Ovary (tissue), 10 donors: Measurements from ENCODE around the gene KIF1C. TPM values are rescaled to one million over a fixed set of nuclear protein-coding genes. Genes with fewer than 3 reads are reported as not detected.

Experiments
- DNase-seq, 5 donors: peaks; one replicate each; pipeline ENCODE4 v3.0.0-alpha.2; 2019 to 2020
- H3K27ac ChIP-seq, 2 donors: fragments of 200-600 bp; one replicate each; pipeline versions ENCODE4 v1.5.1 to v1.8.0; 2019 to 2022
- H3K27me3 ChIP-seq: fragments of 200-600 bp; one replicate; pipeline ENCODE4 v1.8.0; 2022
- H3K36me3 ChIP-seq: fragments of 200-600 bp; sonication (generic); one replicate; pipeline ENCODE4 v1.5.1; 2019
- H3K4me1 ChIP-seq: one replicate; pipeline ENCODE4 v1.8.1; 2013; ENCODE audit warnings: mild to moderate bottlenecking, moderate library complexity; ENCODE audit not compliant: insufficient read depth
- H3K4me3 ChIP-seq: fragments of 200-600 bp; sonication (generic); one replicate; pipeline ENCODE4 v1.5.1; 2017
- H3K9me3 ChIP-seq, 2 donors: fragments of 200-600 bp in 1 of 2; sonication (generic) in 1 of 2; one replicate each; pipeline versions ENCODE4 v1.5.1 to v1.8.1; 2013 to 2019; ENCODE audit warnings: mild to moderate bottlenecking in 1 of 2, moderate library complexity in 1 of 2
- CTCF ChIP-seq, 3 donors: fragments of 450-650 bp in 2 of 3; fragments of 200-600 bp in 1 of 3; IDR thresholded peaks; one replicate each; pipeline versions ENCODE4 v1.5.1 to v1.8.0; 2016 to 2022; ENCODE audit warnings: antibody characterized with exemption in 3 of 3, mild to moderate bottlenecking in 1 of 3
- EP300 ChIP-seq: sonication (generic); formaldehyde crosslinking; IDR thresholded peaks from one replicate; pipeline ENCODE4 v1.6.1; 2017; ENCODE audit warnings: antibody characterized with exemption
- POLR2A ChIP-seq: fragments of 450-650 bp; IDR thresholded peaks from one replicate; pipeline ENCODE4 v1.6.1; 2017; ENCODE audit warnings: antibody characterized with exemption, mild to moderate bottlenecking, moderate library complexity
- WGBS, 3 donors: extraction: QIAGEN DNeasy Blood & Tissue Kit in 1 of 3; methylation state at CpG; one replicate each; pipeline versions ENCODE4 v1.1.5 to v1.1.7; 2013 to 2017; 5-methylcytosine and 5-hydroxymethylcytosine counted together
- intact Hi-C, 4 donors: fragments of 100-400 bp; cut with DNase I; formaldehyde crosslinking; loops; one replicate each; pipeline versions ENCODE4 v1.11.0 to v1.15.1; 2022 to 2023
- long read RNA-seq, 3 donors: library from polyadenylated mRNA in 2 of 3; unstranded in 2 of 3; transcript quantifications; one replicate each; pipeline ENCODE4 v2.0.0 and lab custom pipeline, GENCODE V29; 2021 to 2026
- polyA plus RNA-seq, 2 donors: library from polyadenylated mRNA; stranded (reverse); fragments of 200-250 nt in 1 of 2; fragments of 350-450 nt in 1 of 2; fragmentation: Illumina TruSeq in 1 of 2; extraction: RNeasy Lipid Tissue Mini Kit (QIAGEN cat#74804) in 1 of 2; gene quantifications; one replicate each; pipeline ENCODE4 v1.2.3, GENCODE V29; 2013 to 2014
- total RNA-seq, 7 donors: library from RNA; depleted of rRNA in 2 of 7; stranded (reverse); fragments of >200 nt in 2 of 7; fragmentation: NEBNext Ultra II Directional in 3 of 7; extraction: Animal tissue kit (Norgen Biotek cat#: 25700) in 3 of 7; gene quantifications; one replicate each; pipeline versions ENCODE4 v1.1.0 to v1.2.4, GENCODE V29; 2016 to 2023
- donor health status: DM: no; HTN: no; CAD: no; lungs with moderate emphysema.
- donor health status: DM: no; HTN: no; CAD: no.
- donor health status: Bipolar disorder and iron deficiency.
- donor health status: DM: yes; HTN: yes; CAD: no.
- donor health status: DM: no; HTN: no; CAD: no.
- donor health status: DM: yes; HTN: yes; CAD: no.

The KIF1C gene
- 100 to 1,000 TPM in 4 of 7 donors, 10 to 100 TPM in 3; 17.5 to 129 (median 105) TPM for total RNA-seq
- 10 to 100 TPM; 31.5 to 60.1 TPM for polyA plus RNA-seq
- long read RNA-seq, donor 1, full-length matches to known transcripts: 4 of 79 reads
- long read RNA-seq, donor 1, partial matches to known transcripts: 64 of 79 reads
- long read RNA-seq, donor 1, other reads (novel, unspliced or antisense): 11 of 79 reads
- long read RNA-seq, donor 2, full-length matches to known transcripts: 7 of 13 reads
- long read RNA-seq, donor 2, partial matches to known transcripts: 6 of 13 reads
- long read RNA-seq, donor 2, other reads (novel, unspliced or antisense): 0 of 13 reads
- long read RNA-seq, donor 3, full-length matches to known transcripts: 127 of 214 reads
- long read RNA-seq, donor 3, partial matches to known transcripts: 56 of 214 reads
- long read RNA-seq, donor 3, other reads (novel, unspliced or antisense): 31 of 214 reads

DNA sequence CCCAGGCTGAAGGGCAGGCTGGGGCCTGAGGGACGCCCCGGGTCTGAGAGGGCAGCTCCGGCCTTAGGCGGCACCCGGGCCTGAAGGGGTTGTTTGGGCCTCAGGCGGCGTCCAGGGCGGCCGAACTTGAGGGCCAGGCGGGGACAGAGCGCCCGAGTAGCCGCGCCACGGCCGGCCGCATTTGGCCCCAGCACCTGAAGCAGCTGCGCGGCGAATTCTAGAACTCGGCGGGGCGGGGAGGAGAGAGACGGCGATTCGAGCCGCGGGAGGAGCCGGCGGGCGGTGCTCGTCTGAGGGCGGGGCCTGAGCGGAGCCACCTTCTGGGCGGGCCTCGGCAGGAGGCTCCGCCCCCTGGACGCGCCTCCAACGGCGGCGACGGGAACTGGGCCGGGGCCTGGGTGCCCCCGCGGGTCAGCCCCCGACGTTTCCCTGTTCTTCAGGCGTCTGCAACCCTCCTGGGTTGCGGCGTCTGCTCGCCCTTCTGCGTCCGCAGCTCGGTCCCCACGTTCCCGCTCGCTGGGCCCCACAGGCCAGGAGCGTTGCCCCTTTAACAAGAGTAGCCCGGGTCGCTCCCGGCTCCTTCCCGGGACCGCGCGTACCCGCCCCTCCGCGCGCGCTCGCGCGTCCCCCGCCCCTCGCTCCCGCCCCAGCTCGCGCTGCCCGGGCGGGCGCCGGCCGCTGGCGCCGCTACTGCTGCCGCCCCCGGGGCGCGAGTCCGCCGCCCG, at the start of gene KIF1C, which contains the start of gene INCA1:
Gene KIF1C (plus strand): TSS at position 649 of the 725 bp plus-strand sequence. CDS start 2,297 bp downstream, outside the sequence.
Gene INCA1 (minus strand): TSS at position 221 of the 725 bp plus-strand sequence. CDS start 3,085 bp downstream, outside the sequence.
- DNase-seq: peak; percentile 94 to 96 (median 95)
- 0% methylated on average over 30 to 93 of the region's 93 CpGs for WGBS, 3 donors
- Histone ChIP-seq H3K4me3 (peak within 1 kb of the TSS; percentile 75), H3K4me1 (peaks cover 12% of the 10 kb centered on the region), H3K27me3 (no peaks in the 10 kb centered on the region), H3K9me3 (no peaks in the 10 kb centered on the region), H3K27ac (peak within 1 kb of the TSS; percentile 74 to 90), H3K36me3 (no peaks in the 10 kb centered on the region)
- intact Hi-C loops: no loop called here
- TF ChIP-seq EP300: no peak
- TF ChIP-seq CTCF (IDR thresholded peaks at IDR 0.05): peak in 2 of 3 donors; percentile 54 to 59
- TF ChIP-seq POLR2A: peak; percentile 74

DNA sequence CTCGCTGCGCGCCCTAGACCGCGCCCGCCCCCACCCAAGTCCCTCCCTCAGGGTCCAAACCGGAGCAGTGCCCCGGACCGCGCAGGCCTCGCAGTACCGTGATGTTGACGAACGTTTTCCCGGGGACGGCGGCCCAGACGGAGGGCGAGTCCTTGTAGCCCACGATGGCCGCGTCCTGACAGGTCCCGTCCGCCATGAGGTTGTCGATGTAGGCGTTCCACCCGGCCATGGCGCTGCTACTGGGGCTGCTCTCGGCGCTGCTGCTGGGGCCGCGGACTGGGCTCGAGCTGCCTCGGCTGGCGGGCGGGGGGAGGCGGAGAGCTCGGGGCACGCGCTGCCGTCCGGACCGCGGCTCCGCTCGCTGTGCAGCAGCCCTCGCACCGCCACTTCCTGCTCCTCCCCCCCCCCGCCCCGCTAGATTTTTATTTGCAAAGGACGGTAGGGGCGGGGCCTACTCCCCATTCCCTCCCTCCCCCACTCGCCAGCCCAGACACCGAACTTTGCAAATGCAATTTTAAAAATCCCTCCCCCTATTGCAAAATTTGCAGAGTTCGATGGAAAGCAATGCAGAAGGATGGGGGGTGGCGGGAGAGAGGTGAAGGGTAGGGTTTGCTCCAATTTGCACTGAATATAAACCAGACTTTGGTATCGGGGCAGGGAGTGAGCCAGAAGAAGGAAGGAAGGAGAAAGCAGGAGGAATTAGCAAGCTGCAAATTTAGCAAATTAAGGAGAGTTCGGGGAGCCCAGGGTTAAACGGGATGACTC, 49.4 kb upstream of the KIF1C start, which contains the start of gene PFN1:
Gene PFN1 (minus strand): TSS at position 365 of the 765 bp plus-strand sequence. CDS start 136 bp downstream, at position 229.
- peak within 1 kb of the TSS; percentile 100 for H3K4me3 ChIP-seq
- 0 to 1% (median 0%) methylated on average over 31 to 59 of the region's 59 CpGs for WGBS, 3 donors
- no peaks in the 10 kb centered on the region for H3K9me3 ChIP-seq
- intact Hi-C loops: no loop called here
- no peaks in the 10 kb centered on the region for H3K27me3 ChIP-seq
- peaks cover 2% of the 10 kb centered on the region for H3K4me1 ChIP-seq
- TF ChIP-seq CTCF (IDR thresholded peaks at IDR 0.05) (peak in 1 of 3 donors; percentile 9), EP300 (no peak), POLR2A (peak; percentile 61)
- H3K36me3 ChIP-seq: no peaks in the 10 kb centered on the region
- DNase-seq: peak; percentile 87 to 94 (median 89)
- H3K27ac ChIP-seq: peak within 1 kb of the TSS; percentile 82 to 96

DNA sequence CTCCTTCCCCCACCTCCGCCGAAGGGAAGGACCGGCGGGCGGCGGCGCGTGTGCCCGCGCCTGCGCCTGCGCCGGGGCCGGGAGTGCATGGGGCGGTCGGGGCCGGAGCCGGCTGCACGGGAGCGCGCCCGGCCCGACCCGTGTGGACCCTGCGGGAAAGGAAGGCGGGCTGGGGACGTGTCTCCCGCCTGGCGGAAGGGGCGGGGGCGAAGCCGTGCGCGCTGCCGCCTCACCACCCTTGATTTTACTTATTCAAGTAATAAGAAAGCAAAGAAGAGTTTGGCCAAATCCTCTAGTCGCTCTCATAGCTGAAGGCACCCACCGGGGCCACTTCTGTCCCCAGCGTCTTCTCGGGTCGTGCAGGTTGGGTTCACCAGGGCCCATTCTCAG, 48.8 kb upstream of the KIF1C start:
- peak; percentile 81 to 90 (median 82) for DNase-seq
- no peak for TF ChIP-seq CTCF (IDR thresholded peaks at IDR 0.05)
- TF ChIP-seq EP300: no peak
- TF ChIP-seq POLR2A: no peak
- Histone ChIP-seq H3K27ac (peak overlapping the region; percentile 82 to 96), H3K36me3 (no peaks in the 10 kb centered on the region), H3K9me3 (no peaks in the 10 kb centered on the region), H3K27me3 (no peaks in the 10 kb centered on the region), H3K4me3 (peak overlapping the region; percentile 100), H3K4me1 (peaks cover 2% of the 10 kb centered on the region)
- WGBS, 3 donors: 0 to 1% (median 0%) methylated on average over 40 of the region's 40 CpGs
- intact Hi-C loops: no loop called here
